ENCODE results near the gene ZDHHC14.

ZDHHC14 gene

GRCh38 chr6:157481189-157481864, 100.3 kb downstream of the ZDHHC14 start:
- TF ChIP-seq CTCF (IDR thresholded peaks at IDR 0.05): no peak

GRCh38 chr6:157481865-157482249, 100.9 kb downstream of the ZDHHC14 start:
- no peak for TF ChIP-seq CTCF (IDR thresholded peaks at IDR 0.05)

- TF ChIP-seq CTCF (IDR thresholded peaks at IDR 0.05): no peak
Measured at GRCh38 chr6:157483770-157484169, 102.8 kb downstream of the ZDHHC14 start.

GRCh38 chr6:157484181-157484580, 103.2 kb downstream of the ZDHHC14 start:
- TF ChIP-seq CTCF (IDR thresholded peaks at IDR 0.05): no peak

- no peak for TF ChIP-seq CTCF (IDR thresholded peaks at IDR 0.05)
Measured at GRCh38 chr6:157486572-157486971, 105.6 kb downstream of the ZDHHC14 start.

GRCh38 chr6:157487110-157487773, 106.3 kb downstream of the ZDHHC14 start:
- TF ChIP-seq CTCF (IDR thresholded peaks at IDR 0.05): no peak

GRCh38 chr6:157488058-157488457, 107.1 kb downstream of the ZDHHC14 start:
- TF ChIP-seq CTCF (IDR thresholded peaks at IDR 0.05): no peak

All from LNCAP (cell line).